Head of caudate nucleus (tissue), 42 donors: ENCODE measurements around the gene LRFN2.

Experiments used
- DNase-seq, 42 donors: peaks; one replicate each; pipeline versions ENCODE4 v3.0.0 to v3.0.0-alpha.2; 2020 to 2021; ENCODE audit warnings: mixed read lengths in 7 of 42
- intact Hi-C: fragments of 100-400 bp; cut with DNase I; formaldehyde crosslinking; loops from one replicate; pipeline ENCODE4 v1.15.0; 2022

The LRFN2 gene

GRCh38 chr6:40588480-40588879, 1.3 kb upstream of the LRFN2 start:
- DNase-seq = no peak
- intact Hi-C loops = no loop called here

GRCh38 chr6:40588070-40588384, 863 bp upstream of the LRFN2 start:
- peak in 1 of 42 donors; percentile 38 for DNase-seq
- intact Hi-C loops = no loop called here

- peak in 29 of 42 donors; percentile 5 to 57 (median 24) for DNase-seq
- intact Hi-C loops = no loop called here
Measured at GRCh38 chr6:40586369-40587201, 579 bp downstream of the LRFN2 start.

GRCh38 chr6:40585651-40586269, 1.4 kb downstream of the LRFN2 start:
- intact Hi-C loops = no loop called here
- peak in 1 of 42 donors; percentile 6 for DNase-seq

GRCh38 chr6:40585223-40585622, 1.9 kb downstream of the LRFN2 start:
- no peak for DNase-seq
- intact Hi-C loops = no loop called here

- no peak for DNase-seq
Measured at GRCh38 chr6:40584741-40585140, 2.4 kb downstream of the LRFN2 start.

GRCh38 chr6:40583709-40584108, 3.5 kb downstream of the LRFN2 start:
- intact Hi-C loops = no loop called here
- DNase-seq = no peak

More at GRCh38 chr6:40584741-40585140, 2.4 kb downstream of the LRFN2 start:
- intact Hi-C loops = no loop called here

- peak in 1 of 42 donors; percentile 26 for DNase-seq
- intact Hi-C loops = no loop called here
Measured at GRCh38 chr6:40582892-40583291, 4.3 kb downstream of the LRFN2 start.

GRCh38 chr6:40579101-40579500, 8.1 kb downstream of the LRFN2 start:
- no peak for DNase-seq
- intact Hi-C loops = no loop called here

- no peak for DNase-seq
- intact Hi-C loops = no loop called here
Measured at GRCh38 chr6:40577672-40578071, 9.5 kb downstream of the LRFN2 start.

GRCh38 chr6:40573221-40573620, 13.9 kb downstream of the LRFN2 start:
- DNase-seq = no peak
- intact Hi-C loops = no loop called here

- intact Hi-C loops = no loop called here
- DNase-seq = no peak
Measured at GRCh38 chr6:40569162-40569910, 17.8 kb downstream of the LRFN2 start.

GRCh38 chr6:40568062-40568708, 19.0 kb downstream of the LRFN2 start:
- intact Hi-C loops = no loop called here

GRCh38 chr6:40563111-40563510, 24.1 kb downstream of the LRFN2 start:
- intact Hi-C loops = no loop called here
- no peak for DNase-seq

More at GRCh38 chr6:40568062-40568708, 19.0 kb downstream of the LRFN2 start:
- no peak for DNase-seq

GRCh38 chr6:40559056-40559455, 28.1 kb downstream of the LRFN2 start:
- intact Hi-C loops = no loop called here
- DNase-seq = no peak

- intact Hi-C loops = no loop called here
- no peak for DNase-seq
Measured at GRCh38 chr6:40558102-40558501, 29.1 kb downstream of the LRFN2 start.

- no peak for DNase-seq
- intact Hi-C loops = no loop called here
Measured at GRCh38 chr6:40556881-40557280, 30.3 kb downstream of the LRFN2 start.

GRCh38 chr6:40556023-40556422, 31.1 kb downstream of the LRFN2 start:
- intact Hi-C loops = no loop called here
- DNase-seq = no peak

- no peak for DNase-seq
- intact Hi-C loops = no loop called here
Measured at GRCh38 chr6:40555092-40555491, 32.1 kb downstream of the LRFN2 start.

- intact Hi-C loops = no loop called here
- DNase-seq = no peak
Measured at GRCh38 chr6:40552941-40553340, 34.2 kb downstream of the LRFN2 start.
